Trophoblast cell (in vitro differentiated cells and primary cell): ENCODE results near the gene DUSP9.

Experiments used
- DNase-seq, 2 donors: peaks; one replicate each; pipeline ENCODE4 v3.0.0-alpha.2; 2016
- H2AFZ ChIP-seq: 2 replicates; pipeline ENCODE4 v1.6.1; 2013; ENCODE audit warnings: low read length, moderate library complexity, mild to moderate bottlenecking; ENCODE audit not compliant: insufficient read depth, poor library complexity
- H2AK5ac ChIP-seq: 2 replicates; pipeline ENCODE4 v1.6.1; 2013; ENCODE audit warnings: mild to moderate bottlenecking, low read length
- H2BK120ac ChIP-seq: 2 replicates; pipeline ENCODE4 v1.6.1; 2013; ENCODE audit warnings: low read length, mild to moderate bottlenecking, moderate library complexity; ENCODE audit not compliant: insufficient read depth, poor library complexity
- H2BK12ac ChIP-seq: 2 replicates; pipeline ENCODE4 v1.6.1; 2013; ENCODE audit warnings: mild to moderate bottlenecking, low read length, moderate library complexity
- H2BK5ac ChIP-seq: 2 replicates; pipeline ENCODE4 v1.6.1; 2013; ENCODE audit warnings: low read length, low read depth, moderate library complexity, mild to moderate bottlenecking; ENCODE audit not compliant: poor library complexity
- H3K14ac ChIP-seq: 2 replicates; pipeline ENCODE4 v1.6.1; 2013; ENCODE audit warnings: mild to moderate bottlenecking, low read length
- H3K18ac ChIP-seq: 2 replicates; pipeline ENCODE4 v1.6.1; 2013; ENCODE audit warnings: mild to moderate bottlenecking, low read length
- H3K23ac ChIP-seq: 2 replicates; pipeline ENCODE4 v1.6.1; 2013; ENCODE audit warnings: low read length
- H3K27ac ChIP-seq: 2 replicates; pipeline ENCODE4 v1.5.1; 2013; ENCODE audit warnings: low read depth, mild to moderate bottlenecking, inconsistent platforms, low read length, moderate library complexity
- H3K27me3 ChIP-seq: 2 replicates; pipeline ENCODE4 v1.6.1; 2013; ENCODE audit warnings: inconsistent platforms, mild to moderate bottlenecking, low read length, moderate library complexity; ENCODE audit not compliant: insufficient read depth
- H3K36me3 ChIP-seq, 2 experiments: 1 replicate in 1 of 2; 2 replicates in 1 of 2; pipeline ENCODE4 v1.6.1; 2013; ENCODE audit warnings: low read length in 2 of 2, mild to moderate bottlenecking in 2 of 2, moderate library complexity in 1 of 2; ENCODE audit not compliant: insufficient read depth in 2 of 2, control insufficient read depth in 1 of 2
- H3K4ac ChIP-seq: 2 replicates; pipeline ENCODE4 v1.6.1; 2013; ENCODE audit warnings: low read depth, mild to moderate bottlenecking, low read length, moderate library complexity
- H3K4me1 ChIP-seq, 2 experiments: 1 replicate in 1 of 2; 2 replicates in 1 of 2; pipeline ENCODE4 v1.6.1; 2013; ENCODE audit warnings: low read length in 2 of 2, mild to moderate bottlenecking in 2 of 2, moderate library complexity in 1 of 2; ENCODE audit not compliant: insufficient read depth in 2 of 2, control insufficient read depth in 1 of 2
- H3K4me2 ChIP-seq: 2 replicates; pipeline ENCODE4 v1.6.1; 2013; ENCODE audit warnings: inconsistent platforms, mild to moderate bottlenecking, low read length, moderate library complexity
- H3K4me3 ChIP-seq: 2 replicates; pipeline ENCODE4 v1.5.1; 2013; ENCODE audit warnings: mild to moderate bottlenecking, low read depth, low read length, inconsistent platforms
- H3K79me1 ChIP-seq: one replicate; pipeline ENCODE4 v1.6.1; 2013; ENCODE audit warnings: low read length
- H3K79me2 ChIP-seq: 2 replicates; pipeline ENCODE4 v1.6.1; 2013; ENCODE audit warnings: low read length, mild to moderate bottlenecking; ENCODE audit not compliant: control insufficient read depth, insufficient read depth, poor library complexity
- H3K9ac ChIP-seq: 2 replicates; pipeline ENCODE4 v1.6.1; 2013; ENCODE audit warnings: mild to moderate bottlenecking, low read length
- H3K9me3 ChIP-seq: 2 replicates; pipeline ENCODE4 v1.6.1; 2013; ENCODE audit warnings: low read depth, mild to moderate bottlenecking, control low read depth, inconsistent platforms, low read length; ENCODE audit not compliant: insufficient read depth
- H4K12ac ChIP-seq: 2 replicates; pipeline ENCODE4 v1.6.1; 2013; ENCODE audit warnings: low read depth, mild to moderate bottlenecking, low read length, moderate library complexity
- H4K8ac ChIP-seq: 2 replicates; pipeline ENCODE4 v1.6.1; 2013; ENCODE audit warnings: low read depth, mild to moderate bottlenecking, low read length, moderate library complexity
- H4K91ac ChIP-seq: one replicate; pipeline ENCODE4 v1.6.1; 2013; ENCODE audit warnings: low read depth, mild to moderate bottlenecking, low read length, moderate library complexity
- WGBS: extraction: QIAGEN DNeasy Blood & Tissue Kit; methylation state at CpG from one replicate; pipeline ENCODE4 v1.1.7; 2013; ENCODE audit warnings: missing lambda C conversion rate; ENCODE audit not compliant: insufficient read length, insufficient coverage; ENCODE audit errors: extremely low coverage; 5-methylcytosine and 5-hydroxymethylcytosine counted together

Gene DUSP9

DNA sequence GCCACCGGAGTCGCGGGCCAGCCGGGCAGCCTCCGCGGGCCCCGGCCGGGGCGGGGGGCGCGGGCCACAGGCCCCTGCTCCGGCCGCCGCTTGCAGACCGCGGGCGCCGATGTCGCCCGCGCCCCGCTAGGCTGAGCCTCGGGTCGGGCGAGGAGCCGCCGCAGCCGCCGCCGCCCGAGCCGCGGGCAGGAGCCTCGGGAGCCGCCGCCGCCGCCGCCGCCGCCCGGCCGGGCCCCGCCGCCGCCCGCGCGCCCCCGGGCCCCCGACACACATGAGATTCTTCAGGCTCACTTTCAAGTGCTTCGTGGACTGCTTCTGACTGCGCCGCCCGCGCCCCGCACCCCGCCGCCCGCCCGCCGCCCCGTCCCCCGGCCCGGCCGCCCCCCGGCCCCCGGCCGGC, 41.1 kb downstream of the DUSP9 start:
- Histone ChIP-seq H3K9ac (no peak overlapping the region), H2BK120ac (no peak overlapping the region), H3K36me3 (peaks cover 0 to 5% of the 10 kb centered on the region in 2 experiments), H3K4ac (no peak overlapping the region), H3K79me1 (peaks cover 3% of the 10 kb centered on the region), H3K79me2 (no peaks in the 10 kb centered on the region), H4K8ac (no peak overlapping the region), H3K14ac (no peak overlapping the region), H3K9me3 (peaks cover 2% of the 10 kb centered on the region), H3K4me1 (peaks cover 12 to 17% of the 10 kb centered on the region in 2 experiments), H3K4me3 (no peak overlapping the region), H3K18ac (no peak overlapping the region), H3K23ac (no peak overlapping the region), H3K27me3 (no peaks in the 10 kb centered on the region), H4K91ac (no peak overlapping the region), H3K4me2 (peak overlapping the region; percentile 39), H2BK12ac (no peak overlapping the region), H4K12ac (no peak overlapping the region), H2AFZ (no peak overlapping the region), H2AK5ac (no peak overlapping the region), H3K27ac (no peak overlapping the region), H2BK5ac (no peak overlapping the region)
- no peak for DNase-seq
- WGBS: no CpG with 5 or more reads among the region's 69 CpGs

DNA sequence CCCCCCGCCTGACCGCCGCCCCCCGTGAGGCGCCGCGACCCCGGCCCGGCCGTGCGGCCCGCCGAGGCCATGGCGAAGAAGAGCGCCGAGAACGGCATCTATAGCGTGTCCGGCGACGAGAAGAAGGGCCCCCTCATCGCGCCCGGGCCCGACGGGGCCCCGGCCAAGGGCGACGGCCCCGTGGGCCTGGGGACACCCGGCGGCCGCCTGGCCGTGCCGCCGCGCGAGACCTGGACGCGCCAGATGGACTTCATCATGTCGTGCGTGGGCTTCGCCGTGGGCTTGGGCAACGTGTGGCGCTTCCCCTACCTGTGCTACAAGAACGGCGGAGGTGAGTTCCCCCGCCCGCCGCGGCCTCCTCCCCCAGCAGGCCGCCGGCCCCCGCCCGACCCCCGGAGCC, 41.5 kb downstream of the DUSP9 start:
- H2BK120ac ChIP-seq: no peak overlapping the region
- peaks cover 0 to 6% of the 10 kb centered on the region in 2 experiments for H3K36me3 ChIP-seq
- H3K9ac ChIP-seq: no peak overlapping the region
- no peak overlapping the region for H3K14ac ChIP-seq
- H3K4me1 ChIP-seq: peaks cover 12 to 17% of the 10 kb centered on the region in 2 experiments
- peak overlapping the region; percentile 32 for H4K91ac ChIP-seq
- no peak overlapping the region for H3K27ac ChIP-seq
- peaks cover 2% of the 10 kb centered on the region for H3K9me3 ChIP-seq
- H3K23ac ChIP-seq: no peak overlapping the region
- no peak overlapping the region for H2AK5ac ChIP-seq
- no peaks in the 10 kb centered on the region for H3K79me2 ChIP-seq
- peaks cover 3% of the 10 kb centered on the region for H3K79me1 ChIP-seq
- no peak overlapping the region for H2BK12ac ChIP-seq
- WGBS: no CpG with 5 or more reads among the region's 57 CpGs
- H3K18ac ChIP-seq: no peak overlapping the region
- peak overlapping the region; percentile 68 for H3K4me3 ChIP-seq
- no peak overlapping the region for H4K8ac ChIP-seq
- no peak overlapping the region for H2AFZ ChIP-seq
- H3K4me2 ChIP-seq: peak overlapping the region; percentile 67
- no peak overlapping the region for H2BK5ac ChIP-seq
- no peak overlapping the region for H3K4ac ChIP-seq
- DNase-seq: no peak
- no peaks in the 10 kb centered on the region for H3K27me3 ChIP-seq
- H4K12ac ChIP-seq: no peak overlapping the region

DNA sequence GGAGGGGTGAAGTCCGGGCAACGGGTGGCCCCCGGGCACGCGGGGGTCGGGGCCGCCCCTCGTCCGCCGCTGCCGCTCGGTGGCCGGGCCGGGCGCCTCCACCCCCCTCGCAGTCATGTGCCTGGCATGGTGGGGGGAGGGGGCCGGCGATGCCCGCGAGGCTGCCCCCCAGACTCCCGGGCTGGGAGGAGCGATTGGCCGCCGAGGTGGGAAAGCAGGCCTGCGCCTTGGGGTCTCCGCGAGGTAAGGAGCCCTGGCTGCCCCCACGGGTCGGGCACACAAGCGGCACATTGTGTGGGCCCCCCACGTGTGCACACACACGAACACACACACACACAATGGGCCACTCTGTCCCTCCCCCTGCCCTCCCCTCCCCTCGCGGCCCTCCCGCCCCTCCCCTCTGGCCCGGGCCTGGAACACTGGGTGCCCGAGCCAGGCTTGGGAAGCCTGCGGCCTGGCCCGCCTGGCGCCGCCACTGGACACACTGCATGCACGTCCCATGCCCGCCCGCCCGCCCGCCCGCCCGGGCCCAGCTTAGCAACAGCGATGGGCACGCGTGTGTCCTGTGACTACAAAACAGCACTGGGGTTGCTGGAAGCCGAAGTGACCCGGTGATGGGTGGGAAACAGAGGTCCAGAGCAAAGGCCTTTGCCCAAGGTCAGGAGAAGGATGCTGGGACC, 42.0 kb downstream of the DUSP9 start:
- H3K18ac ChIP-seq: no peak overlapping the region

DNA sequence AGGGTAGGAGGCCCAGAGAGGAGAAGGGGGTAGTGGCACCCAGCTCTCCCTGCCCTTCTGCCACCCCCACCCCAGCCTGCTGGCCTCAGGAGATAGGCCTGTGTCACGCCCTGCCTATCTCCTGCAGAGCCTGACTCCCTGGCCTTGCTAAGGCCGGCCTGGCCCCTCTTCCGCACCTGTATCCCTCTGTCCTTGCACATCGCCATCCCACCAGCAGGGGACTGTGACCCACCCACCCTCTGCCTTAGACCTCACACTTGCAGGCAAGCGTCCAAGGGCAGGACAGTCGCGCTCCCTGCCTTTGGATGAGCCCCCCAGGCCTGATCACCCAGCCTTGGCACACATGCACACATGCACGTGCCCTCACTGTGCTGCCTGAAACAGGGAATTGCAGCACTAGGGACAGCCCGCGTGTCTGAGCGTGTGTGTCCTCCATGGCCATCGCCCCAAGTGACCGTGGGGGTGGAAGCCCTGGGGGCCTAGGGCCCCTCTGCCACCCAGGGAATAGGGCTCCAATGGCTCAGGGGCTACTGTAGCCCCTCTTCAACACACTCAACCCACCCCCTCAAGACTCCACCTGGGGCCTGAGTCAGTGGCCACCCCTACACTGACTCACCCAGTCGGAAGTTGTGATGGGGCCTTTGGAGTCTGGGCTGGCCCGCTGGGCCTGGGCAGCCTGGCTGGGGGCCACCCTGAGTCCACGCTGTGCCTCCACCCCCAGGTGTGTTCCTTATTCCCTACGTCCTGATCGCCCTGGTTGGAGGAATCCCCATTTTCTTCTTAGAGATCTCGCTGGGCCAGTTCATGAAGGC, 42.9 kb downstream of the DUSP9 start:
- Histone ChIP-seq H3K27me3 (no peaks in the 10 kb centered on the region), H3K9me3 (peaks cover 2% of the 10 kb centered on the region), H2BK12ac (no peak overlapping the region), H2BK5ac (no peak overlapping the region), H3K79me2 (no peaks in the 10 kb centered on the region), H3K23ac (no peak overlapping the region), H3K27ac (no peak overlapping the region), H3K79me1 (peaks cover 3% of the 10 kb centered on the region), H3K4ac (no peak overlapping the region), H3K9ac (no peak overlapping the region), H2AFZ (no peak overlapping the region), H4K91ac (no peak overlapping the region), H3K14ac (no peak overlapping the region), H3K4me1 (peaks cover 12 to 17% of the 10 kb centered on the region in 2 experiments), H2BK120ac (no peak overlapping the region), H3K4me2 (no peak overlapping the region), H2AK5ac (no peak overlapping the region), H4K8ac (no peak overlapping the region), H3K4me3 (no peak overlapping the region), H3K36me3 (peaks cover under 1 to 11% of the 10 kb centered on the region in 2 experiments), H3K18ac (no peak overlapping the region), H4K12ac (no peak overlapping the region)
- WGBS: no CpG with 5 or more reads among the region's 19 CpGs
- peak in 1 of 2 donors; percentile 31 for DNase-seq

More for the DNA sequence above, 42.0 kb downstream of the DUSP9 start:
- H3K36me3 ChIP-seq: peaks cover 0 to 8% of the 10 kb centered on the region in 2 experiments
- H2AK5ac ChIP-seq: no peak overlapping the region
- H3K9ac ChIP-seq: no peak overlapping the region
- H2BK12ac ChIP-seq: no peak overlapping the region
- no peak overlapping the region for H2BK5ac ChIP-seq
- H2BK120ac ChIP-seq: no peak overlapping the region
- H3K27me3 ChIP-seq: no peaks in the 10 kb centered on the region
- peaks cover 12 to 17% of the 10 kb centered on the region in 2 experiments for H3K4me1 ChIP-seq
- H3K4me3 ChIP-seq: peak overlapping the region; percentile 59
- no peak overlapping the region for H4K12ac ChIP-seq
- H3K23ac ChIP-seq: no peak overlapping the region
- no peak for DNase-seq
- H3K14ac ChIP-seq: peak overlapping the region; percentile 37
- H3K4ac ChIP-seq: no peak overlapping the region
- peaks cover 2% of the 10 kb centered on the region for H3K9me3 ChIP-seq
- H3K4me2 ChIP-seq: peak overlapping the region; percentile 61
- H3K79me2 ChIP-seq: no peaks in the 10 kb centered on the region
- H2AFZ ChIP-seq: no peak overlapping the region
- no peak overlapping the region for H4K8ac ChIP-seq
- no peak overlapping the region for H3K27ac ChIP-seq
- WGBS: no CpG with 5 or more reads among the region's 53 CpGs
- H3K79me1 ChIP-seq: peaks cover 3% of the 10 kb centered on the region
- no peak overlapping the region for H4K91ac ChIP-seq
